CD4-positive, CD25-positive, alpha-beta regulatory T cell (primary cell): ENCODE results near the gene APOL3. TPM values are rescaled to one million over a fixed set of nuclear protein-coding genes. Genes with fewer than 3 reads are reported as not detected.
"Not testable (repeated sequence)": the region's sequence is repeated elsewhere in the genome, so short reads cannot be mapped to it uniquely, and the experiment has no call there.

Experiments
- ATAC-seq, 2 donors: fragments of 150-1000 bp; cut with Tn5 transposase; one replicate each; pipeline ENCODE4 v1.10.0; 2021; ENCODE audit warnings: low read depth in 2 of 2, moderate number of reproducible peaks in 2 of 2, moderate library complexity in 1 of 2
- DNase-seq, 3 donors: peaks; one replicate each; pipeline versions ENCODE4 v3.0.0 to v3.0.0-alpha.2; 2012 to 2022; ENCODE audit warnings: mixed read lengths in 1 of 3
- H3K27ac ChIP-seq: one replicate; pipeline ENCODE4 v1.7.0; 2013; ENCODE audit warnings: mild to moderate bottlenecking, low read length; ENCODE audit not compliant: insufficient read depth, poor library complexity, severe bottlenecking
- H3K27me3 ChIP-seq: one replicate; pipeline ENCODE4 v1.7.0; 2013; ENCODE audit warnings: low read length; ENCODE audit not compliant: control insufficient read depth, insufficient read depth
- H3K36me3 ChIP-seq: one replicate; pipeline ENCODE4 v1.7.0; 2013; ENCODE audit warnings: mild to moderate bottlenecking, low read length, moderate library complexity; ENCODE audit not compliant: control insufficient read depth, insufficient read depth
- H3K4me1 ChIP-seq: 2 replicates; pipeline ENCODE4 v1.7.0; 2013; ENCODE audit warnings: mild to moderate bottlenecking, low read length; ENCODE audit not compliant: insufficient read depth, control insufficient read depth, poor library complexity, severe bottlenecking
- H3K4me3 ChIP-seq: one replicate; pipeline ENCODE4 v1.7.0; 2013; ENCODE audit warnings: low read depth, mild to moderate bottlenecking, low read length, moderate library complexity
- H3K9me3 ChIP-seq, 2 experiments: 1 replicate in 1 of 2; 2 replicates in 1 of 2; pipeline ENCODE4 v1.7.0; 2013; ENCODE audit warnings: low read length in 2 of 2, mild to moderate bottlenecking in 1 of 2, moderate library complexity in 1 of 2; ENCODE audit not compliant: control insufficient read depth in 2 of 2
- H3K27ac Mint-ChIP-seq, 3 donors: one replicate each; pipeline ENCODE4 v1.8.0; 2020 to 2022; ENCODE audit warnings: mild to moderate bottlenecking in 3 of 3, mixed read lengths in 3 of 3, moderate library complexity in 2 of 3
- H3K27me3 Mint-ChIP-seq: one replicate; pipeline ENCODE4 v1.8.0; 2022; ENCODE audit warnings: mild to moderate bottlenecking, mixed read lengths
- H3K36me3 Mint-ChIP-seq: one replicate; pipeline ENCODE4 v1.8.0; 2020; ENCODE audit warnings: mixed read lengths
- H3K4me1 Mint-ChIP-seq, 4 donors: one replicate each; pipeline ENCODE4 v1.8.0; 2020 to 2022; ENCODE audit warnings: mixed read lengths in 4 of 4, mild to moderate bottlenecking in 1 of 4
- H3K4me3 Mint-ChIP-seq, 4 donors: one replicate each; pipeline ENCODE4 v1.8.0; 2020 to 2022; ENCODE audit warnings: mild to moderate bottlenecking in 4 of 4, mixed read lengths in 4 of 4, moderate library complexity in 3 of 4
- H3K9me3 Mint-ChIP-seq, 7 donors: one replicate each; pipeline ENCODE4 v1.8.0; 2020 to 2022; ENCODE audit warnings: mixed read lengths in 7 of 7, mild to moderate bottlenecking in 3 of 7, moderate library complexity in 2 of 7
- polyA plus RNA-seq, 4 donors: library from polyadenylated mRNA; unstranded; fragments of 300-500 nt; fragmentation: Illumina TruSeq; gene quantifications; one replicate each; pipeline ENCODE4 v1.2.3, GENCODE V29; 2021
- total RNA-seq: library from RNA; stranded (reverse); gene quantifications from one replicate; pipeline ENCODE4 v1.2.3, GENCODE V29; 2022

The APOL3 gene
- total and polyA plus RNA-seq, 5 donors from 2014 or later = 62.5 to 177 (median 69.0) TPM

- Mint-ChIP-seq H3K9me3 (no peaks in the 10 kb centered on the region), H3K36me3 (no peaks in the 10 kb centered on the region), H3K27ac (peak overlapping the region in 1 of 3 donors; percentile 35), H3K4me3 (no peak overlapping the region), H3K27me3 (peaks cover 15% of the 10 kb centered on the region), H3K4me1 (peaks cover 0 to 14% (median 4%) of the 10 kb centered on the region in 4 donors)
- H3K27ac ChIP-seq = no peak overlapping the region
- ATAC-seq (no peak), DNase-seq (no peak)
- H3K36me3 ChIP-seq = no peaks in the 10 kb centered on the region
- H3K4me3 ChIP-seq = no peak overlapping the region
- no peaks in the 10 kb centered on the region for H3K27me3 ChIP-seq
- H3K9me3 ChIP-seq = no peaks in the 10 kb centered on the region
- H3K4me1 ChIP-seq = no peaks in the 10 kb centered on the region
Measured at GRCh38 chr22:36193171-36193570, 32.6 kb upstream of the APOL3 start.

GRCh38 chr22:36192542-36192941 is 32.0 kb upstream of the APOL3 start:
- peaks cover 15% of the 10 kb centered on the region for H3K27me3 Mint-ChIP-seq
- H3K27ac Mint-ChIP-seq = no peak overlapping the region
- H3K4me3 ChIP-seq = no peak overlapping the region
- no peak overlapping the region for H3K27ac ChIP-seq
- no peaks in the 10 kb centered on the region for H3K27me3 ChIP-seq
- no peaks in the 10 kb centered on the region for H3K36me3 ChIP-seq
- no peaks in the 10 kb centered on the region for H3K9me3 Mint-ChIP-seq
- H3K36me3 Mint-ChIP-seq = no peaks in the 10 kb centered on the region
- no peaks in the 10 kb centered on the region for H3K9me3 ChIP-seq
- no peak for DNase-seq
- ATAC-seq = no peak
- no peak overlapping the region for H3K4me3 Mint-ChIP-seq
- peaks cover 0 to 9% (median 2%) of the 10 kb centered on the region in 4 donors for H3K4me1 Mint-ChIP-seq
- no peaks in the 10 kb centered on the region for H3K4me1 ChIP-seq

GRCh38 chr22:36191106-36191836 is 30.7 kb upstream of the APOL3 start:
- ATAC-seq = no peak

GRCh38 chr22:36187862-36188261 is 27.3 kb upstream of the APOL3 start:
- H3K27me3 Mint-ChIP-seq = peaks cover 22% of the 10 kb centered on the region
- H3K4me1 ChIP-seq, H3K4me1 Mint-ChIP-seq, H3K9me3 Mint-ChIP-seq, H3K36me3 ChIP-seq, H3K4me3 ChIP-seq, H3K27ac ChIP-seq, H3K4me3 Mint-ChIP-seq, H3K27me3 ChIP-seq, DNase-seq, H3K9me3 ChIP-seq, ATAC-seq, H3K36me3 Mint-ChIP-seq: not testable (repeated sequence)
- peak overlapping the region in 1 of 3 donors; percentile 3 for H3K27ac Mint-ChIP-seq

More at GRCh38 chr22:36191106-36191836, 30.7 kb upstream of the APOL3 start:
- Mint-ChIP-seq H3K27ac (no peak overlapping the region), H3K9me3 (no peaks in the 10 kb centered on the region), H3K27me3 (peaks cover 15% of the 10 kb centered on the region), H3K36me3 (no peaks in the 10 kb centered on the region), H3K4me3 (no peak overlapping the region), H3K4me1 (peaks cover 0 to 4% (median 0%) of the 10 kb centered on the region in 4 donors)
- H3K27ac ChIP-seq = no peak overlapping the region
- no peak for DNase-seq
- H3K4me3 ChIP-seq = no peak overlapping the region
- H3K9me3 ChIP-seq = no peaks in the 10 kb centered on the region
- no peaks in the 10 kb centered on the region for H3K27me3 ChIP-seq
- no peaks in the 10 kb centered on the region for H3K36me3 ChIP-seq
- H3K4me1 ChIP-seq = no peaks in the 10 kb centered on the region

- Histone ChIP-seq H3K36me3 (no peaks in the 10 kb centered on the region), H3K9me3 (no peaks in the 10 kb centered on the region), H3K4me3 (no peak overlapping the region), H3K4me1 (no peaks in the 10 kb centered on the region), H3K27ac (no peak overlapping the region), H3K27me3 (no peaks in the 10 kb centered on the region)
- H3K4me3 Mint-ChIP-seq = no peak overlapping the region
- peaks cover 27% of the 10 kb centered on the region for H3K27me3 Mint-ChIP-seq
- no peak for DNase-seq
- no peaks in the 10 kb centered on the region for H3K9me3 Mint-ChIP-seq
- ATAC-seq = no peak
- H3K36me3 Mint-ChIP-seq = no peaks in the 10 kb centered on the region
- H3K27ac Mint-ChIP-seq = no peak overlapping the region
- H3K4me1 Mint-ChIP-seq = no peaks in the 10 kb centered on the region
Measured at GRCh38 chr22:36185828-36186624, 25.5 kb upstream of the APOL3 start.

- no peak overlapping the region for H3K4me3 ChIP-seq
- H3K36me3 ChIP-seq = no peaks in the 10 kb centered on the region
- H3K4me3 Mint-ChIP-seq = no peak overlapping the region
- H3K36me3 Mint-ChIP-seq = no peaks in the 10 kb centered on the region
- no peak overlapping the region for H3K27ac Mint-ChIP-seq
- H3K27me3 Mint-ChIP-seq = peaks cover 23% of the 10 kb centered on the region
- H3K9me3 Mint-ChIP-seq = no peaks in the 10 kb centered on the region
- no peaks in the 10 kb centered on the region for H3K27me3 ChIP-seq
- H3K4me1 ChIP-seq = peaks cover 4% of the 10 kb centered on the region
- no peak for ATAC-seq
- no peak overlapping the region for H3K27ac ChIP-seq
- H3K9me3 ChIP-seq = no peaks in the 10 kb centered on the region
- DNase-seq = no peak
- peaks cover 0 to 4% (median under 1%) of the 10 kb centered on the region in 4 donors for H3K4me1 Mint-ChIP-seq
Measured at GRCh38 chr22:36184433-36185025, 24.0 kb upstream of the APOL3 start.

GRCh38 chr22:36183446-36183845 is 22.9 kb upstream of the APOL3 start:
- no peaks in the 10 kb centered on the region for H3K9me3 Mint-ChIP-seq
- Histone ChIP-seq H3K9me3 (no peaks in the 10 kb centered on the region), H3K27ac (no peak overlapping the region), H3K27me3 (no peaks in the 10 kb centered on the region), H3K4me3 (no peak overlapping the region), H3K36me3 (no peaks in the 10 kb centered on the region), H3K4me1 (peaks cover 4% of the 10 kb centered on the region)
- no peak for ATAC-seq
- H3K27ac Mint-ChIP-seq = no peak overlapping the region
- H3K4me3 Mint-ChIP-seq = no peak overlapping the region
- peaks cover 0 to 4% (median under 1%) of the 10 kb centered on the region in 4 donors for H3K4me1 Mint-ChIP-seq
- no peak for DNase-seq
- H3K36me3 Mint-ChIP-seq = no peaks in the 10 kb centered on the region
- peaks cover 14% of the 10 kb centered on the region for H3K27me3 Mint-ChIP-seq
